Mesendoderm (in vitro differentiated cells): ENCODE measurements around the gene PARD3B.
A peak's percentile ranks its signal among the peaks of the same experiment; 100 is the strongest.

Experiments
- DNase-seq: peaks from one replicate; pipeline ENCODE4 v3.0.0; 2013
- H2AK5ac ChIP-seq: 2 replicates; pipeline ENCODE4 v1.6.1; 2013; ENCODE audit warnings: low read length, inconsistent platforms
- H2BK120ac ChIP-seq: 2 replicates; pipeline ENCODE4 v1.6.1; 2013; ENCODE audit warnings: low read depth, mild to moderate bottlenecking, low read length, moderate library complexity, mixed read lengths
- H2BK15ac ChIP-seq: replicated peaks from 2 replicates; pipeline ENCODE4 v1.6.1; 2013; ENCODE audit warnings: low read depth, mild to moderate bottlenecking, moderate library complexity
- H2BK5ac ChIP-seq: 2 replicates; pipeline ENCODE4 v1.6.1; 2013; ENCODE audit warnings: low read length, inconsistent platforms
- H3K18ac ChIP-seq: 2 replicates; pipeline ENCODE4 v1.6.1; 2013; ENCODE audit warnings: mild to moderate bottlenecking, low read length, mixed read lengths
- H3K23ac ChIP-seq: one replicate; pipeline ENCODE4 v1.6.1; 2013; ENCODE audit warnings: low read length
- H3K27ac ChIP-seq: 2 replicates; pipeline ENCODE4 v1.5.1; 2013; ENCODE audit warnings: low read depth, mild to moderate bottlenecking, inconsistent platforms, low read length, moderate library complexity
- H3K27me3 ChIP-seq: 2 replicates; pipeline ENCODE4 v1.6.1; 2013; ENCODE audit warnings: low read length, control low read depth, mild to moderate bottlenecking, inconsistent platforms; ENCODE audit not compliant: insufficient read depth, poor library complexity
- H3K36me3 ChIP-seq: 2 replicates; pipeline ENCODE4 v1.6.1; 2013; ENCODE audit warnings: low read length, inconsistent platforms; ENCODE audit not compliant: control insufficient read depth, insufficient read depth
- H3K4ac ChIP-seq: one replicate; pipeline ENCODE4 v1.6.1; 2013; ENCODE audit warnings: low read depth, mild to moderate bottlenecking, low read length, moderate library complexity
- H3K4me1 ChIP-seq: 2 replicates; pipeline ENCODE4 v1.6.1; 2013; ENCODE audit warnings: low read depth, low read length, inconsistent platforms; ENCODE audit not compliant: control insufficient read depth
- H3K4me2 ChIP-seq: 2 replicates; pipeline ENCODE4 v1.6.1; 2013; ENCODE audit warnings: low read length
- H3K4me3 ChIP-seq: 2 replicates; pipeline ENCODE4 v1.5.1; 2013; ENCODE audit warnings: mild to moderate bottlenecking, low read length
- H3K56ac ChIP-seq: one replicate; pipeline ENCODE4 v1.6.1; 2013; ENCODE audit warnings: low read length
- H3K79me1 ChIP-seq: 2 replicates; pipeline ENCODE4 v1.6.1; 2013; ENCODE audit warnings: low read length, inconsistent platforms
- H3K79me2 ChIP-seq: 2 replicates; pipeline ENCODE4 v1.6.1; 2013; ENCODE audit warnings: mild to moderate bottlenecking, low read length; ENCODE audit not compliant: control insufficient read depth, insufficient read depth
- H3K9ac ChIP-seq: 2 replicates; pipeline ENCODE4 v1.6.1; 2013; ENCODE audit warnings: low read length, inconsistent platforms
- H4K5ac ChIP-seq: one replicate; pipeline ENCODE4 v1.6.1; 2013; ENCODE audit warnings: low read length
- H4K8ac ChIP-seq: one replicate; pipeline ENCODE4 v1.6.1; 2013; ENCODE audit warnings: low read depth, mild to moderate bottlenecking, control low read depth, low read length, moderate library complexity
- WGBS: extraction: QIAGEN DNeasy Blood & Tissue Kit; methylation state at CpG from one replicate; pipeline ENCODE4 v1.1.7; 2013; ENCODE audit warnings: low lambda C conversion rate, missing lambda C conversion rate; ENCODE audit not compliant: insufficient coverage; ENCODE audit errors: extremely low coverage; 5-methylcytosine and 5-hydroxymethylcytosine counted together

The PARD3B gene

GRCh38 chr2:205166745-205167144 is 621.5 kb downstream of the PARD3B start:
- Histone ChIP-seq H3K79me1 (no peaks in the 10 kb centered on the region), H3K79me2 (no peaks in the 10 kb centered on the region), H2BK120ac (no peak overlapping the region), H4K8ac (no peak overlapping the region), H3K9ac (no peak overlapping the region), H2AK5ac (no peak overlapping the region), H2BK5ac (no peak overlapping the region), H3K4me3 (no peak overlapping the region), H3K23ac (no peak overlapping the region), H3K4ac (peak overlapping the region; percentile 7), H3K18ac (no peak overlapping the region), H3K56ac (no peak overlapping the region), H2BK15ac (no peak overlapping the region), H3K36me3 (no peaks in the 10 kb centered on the region), H4K5ac (no peak overlapping the region), H3K4me2 (no peak overlapping the region), H3K4me1 (no peaks in the 10 kb centered on the region), H3K27me3 (no peaks in the 10 kb centered on the region), H3K27ac (no peak overlapping the region)
- DNase-seq, result no peak
- WGBS, result no CpG with 5 or more reads among the region's 2 CpGs

- Histone ChIP-seq H3K4me2 (no peak overlapping the region), H2BK120ac (no peak overlapping the region), H3K27me3 (no peaks in the 10 kb centered on the region), H3K18ac (no peak overlapping the region), H3K27ac (no peak overlapping the region), H3K56ac (no peak overlapping the region), H3K23ac (no peak overlapping the region), H2BK15ac (no peak overlapping the region), H3K4me3 (no peak overlapping the region), H3K4ac (no peak overlapping the region), H3K4me1 (no peaks in the 10 kb centered on the region), H3K9ac (no peak overlapping the region), H3K79me2 (no peaks in the 10 kb centered on the region), H4K8ac (no peak overlapping the region), H4K5ac (no peak overlapping the region), H2AK5ac (no peak overlapping the region), H3K36me3 (no peaks in the 10 kb centered on the region), H3K79me1 (no peaks in the 10 kb centered on the region), H2BK5ac (no peak overlapping the region)
- whole genome bisulfite sequencing, result no CpG with 5 or more reads among the region's 2 CpGs
- DNase-seq, result no peak
Measured at GRCh38 chr2:205169012-205169411, 623.7 kb downstream of the PARD3B start.

- Histone ChIP-seq H3K79me1 (no peaks in the 10 kb centered on the region), H2BK120ac (no peak overlapping the region), H3K23ac (no peak overlapping the region), H3K27ac (no peak overlapping the region), H3K27me3 (no peaks in the 10 kb centered on the region), H4K8ac (no peak overlapping the region), H2AK5ac (no peak overlapping the region), H3K79me2 (no peaks in the 10 kb centered on the region), H3K4me1 (no peaks in the 10 kb centered on the region), H3K9ac (no peak overlapping the region), H3K4me3 (no peak overlapping the region), H3K4me2 (no peak overlapping the region), H3K4ac (no peak overlapping the region), H4K5ac (no peak overlapping the region), H3K56ac (no peak overlapping the region), H2BK15ac (no peak overlapping the region), H3K18ac (no peak overlapping the region), H2BK5ac (no peak overlapping the region), H3K36me3 (no peaks in the 10 kb centered on the region)
- peak; percentile 10 for DNase-seq
- WGBS, result no CpG with 5 or more reads among the region's 3 CpGs
Measured at GRCh38 chr2:205169464-205169863, 624.2 kb downstream of the PARD3B start.

- H3K79me2 ChIP-seq, result no peaks in the 10 kb centered on the region
- H3K23ac ChIP-seq, result no peak overlapping the region
- no peak overlapping the region for H3K27ac ChIP-seq
- H3K4me3 ChIP-seq, result no peak overlapping the region
- H3K9ac ChIP-seq, result no peak overlapping the region
- H4K5ac ChIP-seq, result no peak overlapping the region
- no peak overlapping the region for H3K18ac ChIP-seq
- no peak overlapping the region for H2AK5ac ChIP-seq
- no peak overlapping the region for H2BK5ac ChIP-seq
- no peak overlapping the region for H4K8ac ChIP-seq
- no peaks in the 10 kb centered on the region for H3K27me3 ChIP-seq
- no peak overlapping the region for H3K4ac ChIP-seq
- H3K4me2 ChIP-seq, result no peak overlapping the region
- no peaks in the 10 kb centered on the region for H3K4me1 ChIP-seq
- H3K79me1 ChIP-seq, result no peaks in the 10 kb centered on the region
- peak; percentile 18 for DNase-seq
- no peaks in the 10 kb centered on the region for H3K36me3 ChIP-seq
- H2BK120ac ChIP-seq, result no peak overlapping the region
- no peak overlapping the region for H2BK15ac ChIP-seq
- WGBS, result no CpG with 5 or more reads among the region's 12 CpGs
- no peak overlapping the region for H3K56ac ChIP-seq
Measured at GRCh38 chr2:205170399-205170798, 625.1 kb downstream of the PARD3B start.

- no peak overlapping the region for H4K8ac ChIP-seq
- no peak overlapping the region for H3K9ac ChIP-seq
- no peaks in the 10 kb centered on the region for H3K27me3 ChIP-seq
- H2BK120ac ChIP-seq, result no peak overlapping the region
- no peak overlapping the region for H3K23ac ChIP-seq
- H3K4me1 ChIP-seq, result no peaks in the 10 kb centered on the region
- no peak overlapping the region for H3K56ac ChIP-seq
- no peak overlapping the region for H2BK5ac ChIP-seq
- H3K18ac ChIP-seq, result no peak overlapping the region
- no peak overlapping the region for H3K4me3 ChIP-seq
- no peaks in the 10 kb centered on the region for H3K36me3 ChIP-seq
- no peak overlapping the region for H4K5ac ChIP-seq
- H2AK5ac ChIP-seq, result no peak overlapping the region
- WGBS, result no CpG with 5 or more reads among the region's 4 CpGs
- no peak overlapping the region for H3K4ac ChIP-seq
- no peak overlapping the region for H2BK15ac ChIP-seq
- no peak overlapping the region for H3K4me2 ChIP-seq
- no peak for DNase-seq
- H3K27ac ChIP-seq, result no peak overlapping the region
- no peaks in the 10 kb centered on the region for H3K79me1 ChIP-seq
- no peaks in the 10 kb centered on the region for H3K79me2 ChIP-seq
Measured at GRCh38 chr2:205171261-205171940, 626.1 kb downstream of the PARD3B start.

GRCh38 chr2:205175831-205176230 is 630.6 kb downstream of the PARD3B start:
- Histone ChIP-seq H3K27ac (no peak overlapping the region), H3K23ac (no peak overlapping the region), H3K9ac (no peak overlapping the region), H4K8ac (no peak overlapping the region), H3K79me1 (no peaks in the 10 kb centered on the region), H2AK5ac (no peak overlapping the region), H3K36me3 (no peaks in the 10 kb centered on the region), H3K4me2 (no peak overlapping the region), H3K4me1 (no peaks in the 10 kb centered on the region), H3K4me3 (no peak overlapping the region), H2BK120ac (no peak overlapping the region), H3K4ac (no peak overlapping the region), H2BK5ac (no peak overlapping the region), H3K56ac (no peak overlapping the region), H2BK15ac (no peak overlapping the region), H4K5ac (no peak overlapping the region), H3K79me2 (no peaks in the 10 kb centered on the region), H3K27me3 (no peaks in the 10 kb centered on the region), H3K18ac (no peak overlapping the region)
- no peak for DNase-seq
- no CpG with 5 or more reads among the region's 4 CpGs for WGBS
